GM12873 (cell line): ENCODE measurements around the gene KRT1.

Experiments
- TF ChIP-seq, protein P1 (sequence below): IDR thresholded peaks from 2 replicates; pipeline ENCODE4 v1.5.1; 2012; ENCODE audit warnings: low read depth, mild to moderate bottlenecking, moderate library complexity, low read length, control low read depth; ENCODE audit not compliant: insufficient read depth; ENCODE audit errors: missing control alignments

Gene KRT1

DNA sequence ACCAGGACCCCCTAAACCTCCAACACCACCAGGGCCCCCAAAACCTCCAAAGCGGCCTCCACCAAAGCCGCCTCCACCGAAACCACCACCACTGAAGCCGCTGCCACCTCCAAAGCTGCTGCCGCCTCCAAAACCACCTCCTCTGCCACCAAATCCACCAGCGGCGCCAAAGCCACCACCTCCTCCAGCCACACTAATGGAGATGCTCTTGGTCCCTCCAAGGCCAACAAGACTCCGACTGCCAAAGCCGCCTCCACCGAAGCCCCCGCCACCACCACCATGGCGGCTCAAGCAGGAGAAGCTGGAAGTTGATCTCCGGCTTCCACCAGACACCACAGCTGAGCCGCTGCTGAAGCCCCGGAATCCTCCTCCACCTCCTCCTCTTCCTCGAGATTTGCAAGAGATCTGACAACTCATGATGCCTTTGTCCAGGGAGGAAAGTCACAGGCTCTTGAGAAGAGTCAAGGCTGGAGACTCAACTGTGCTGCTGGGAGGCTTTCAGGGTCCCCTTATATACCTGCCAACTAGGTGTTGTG is 28.4 kb downstream of the KRT1 start, which contains the start of gene KRT2:
Gene KRT2 (minus strand): TSS at position 486 of the 536 bp plus-strand sequence. CDS start 69 bp downstream, at position 417.
- TF ChIP-seq, protein P1, sequence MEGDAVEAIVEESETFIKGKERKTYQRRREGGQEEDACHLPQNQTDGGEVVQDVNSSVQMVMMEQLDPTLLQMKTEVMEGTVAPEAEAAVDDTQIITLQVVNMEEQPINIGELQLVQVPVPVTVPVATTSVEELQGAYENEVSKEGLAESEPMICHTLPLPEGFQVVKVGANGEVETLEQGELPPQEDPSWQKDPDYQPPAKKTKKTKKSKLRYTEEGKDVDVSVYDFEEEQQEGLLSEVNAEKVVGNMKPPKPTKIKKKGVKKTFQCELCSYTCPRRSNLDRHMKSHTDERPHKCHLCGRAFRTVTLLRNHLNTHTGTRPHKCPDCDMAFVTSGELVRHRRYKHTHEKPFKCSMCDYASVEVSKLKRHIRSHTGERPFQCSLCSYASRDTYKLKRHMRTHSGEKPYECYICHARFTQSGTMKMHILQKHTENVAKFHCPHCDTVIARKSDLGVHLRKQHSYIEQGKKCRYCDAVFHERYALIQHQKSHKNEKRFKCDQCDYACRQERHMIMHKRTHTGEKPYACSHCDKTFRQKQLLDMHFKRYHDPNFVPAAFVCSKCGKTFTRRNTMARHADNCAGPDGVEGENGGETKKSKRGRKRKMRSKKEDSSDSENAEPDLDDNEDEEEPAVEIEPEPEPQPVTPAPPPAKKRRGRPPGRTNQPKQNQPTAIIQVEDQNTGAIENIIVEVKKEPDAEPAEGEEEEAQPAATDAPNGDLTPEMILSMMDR: no peak

DNA sequence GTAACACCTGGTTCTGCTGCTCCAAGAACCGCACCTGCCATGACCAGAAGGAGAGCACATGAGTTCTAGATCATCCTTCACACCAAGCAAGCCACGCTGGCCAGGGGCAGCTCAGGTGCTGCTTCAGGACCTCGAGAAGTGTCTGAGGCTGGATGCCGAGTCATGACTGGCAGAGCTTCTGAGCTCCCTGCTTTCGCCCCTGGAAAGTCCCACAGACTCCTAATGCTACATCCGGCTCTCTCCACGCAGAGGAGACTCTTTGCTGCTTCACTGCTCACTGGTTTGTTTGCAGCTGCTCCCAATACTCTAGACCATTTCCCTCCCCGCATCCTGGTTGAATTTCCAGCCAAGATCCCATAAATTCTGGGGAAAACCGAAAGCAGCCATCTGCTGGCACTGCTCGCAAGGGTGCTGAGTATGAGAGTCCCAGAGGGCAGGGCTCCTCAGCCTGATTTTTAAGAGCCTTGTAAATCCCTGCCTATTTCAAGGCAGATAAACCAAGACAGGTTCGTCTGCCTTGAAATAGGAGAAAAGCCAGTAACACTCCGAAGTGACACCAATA is 29.6 kb downstream of the KRT1 start:
- TF ChIP-seq, protein P1: no peak

DNA sequence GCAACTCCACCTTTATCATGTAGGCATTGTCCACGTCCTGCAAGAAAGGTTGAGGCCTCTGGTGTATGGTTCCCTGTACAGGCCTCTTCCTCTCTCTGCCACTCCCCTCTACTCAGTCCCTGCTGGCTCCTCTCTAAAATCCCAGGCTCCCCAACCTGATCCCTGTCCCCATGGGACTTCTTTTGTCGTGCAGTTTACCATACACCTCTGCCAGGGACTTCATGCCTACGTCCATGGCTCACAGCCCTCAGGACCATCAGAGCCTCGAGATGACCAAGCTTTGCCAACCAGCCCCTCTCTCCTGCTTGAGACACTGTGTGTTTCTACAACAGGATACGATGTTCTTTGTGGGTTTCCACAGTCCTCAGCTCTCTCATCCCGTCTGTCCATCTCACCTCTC is 31.1 kb downstream of the KRT1 start:
- TF ChIP-seq, protein P1: no peak

DNA sequence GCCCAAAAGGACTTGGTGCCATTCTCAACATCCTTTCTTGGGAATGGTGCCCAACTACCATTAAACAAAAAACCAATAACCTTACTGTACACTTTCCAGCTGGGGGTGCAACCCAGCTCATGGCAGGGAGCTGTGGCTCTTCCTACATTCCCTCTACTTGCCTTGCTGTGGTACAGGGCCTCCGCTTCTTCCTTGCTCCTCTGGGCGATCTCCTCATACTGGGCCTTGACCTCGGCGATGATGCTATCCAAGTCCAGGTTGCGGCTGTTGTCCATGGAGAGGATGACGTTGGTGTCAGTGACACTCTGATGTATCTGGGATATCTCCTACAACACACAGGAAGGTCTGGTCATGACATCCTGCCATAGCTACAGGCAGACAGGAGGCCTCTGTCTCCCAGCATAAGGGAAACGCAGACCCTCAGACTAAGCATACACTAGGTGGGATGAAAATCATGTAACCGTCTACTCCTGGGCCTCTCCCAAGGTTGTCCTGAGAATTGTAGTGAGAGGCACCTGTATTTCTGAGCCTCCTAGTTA is 32.1 kb downstream of the KRT1 start:
- TF ChIP-seq, protein P1: no peak

DNA sequence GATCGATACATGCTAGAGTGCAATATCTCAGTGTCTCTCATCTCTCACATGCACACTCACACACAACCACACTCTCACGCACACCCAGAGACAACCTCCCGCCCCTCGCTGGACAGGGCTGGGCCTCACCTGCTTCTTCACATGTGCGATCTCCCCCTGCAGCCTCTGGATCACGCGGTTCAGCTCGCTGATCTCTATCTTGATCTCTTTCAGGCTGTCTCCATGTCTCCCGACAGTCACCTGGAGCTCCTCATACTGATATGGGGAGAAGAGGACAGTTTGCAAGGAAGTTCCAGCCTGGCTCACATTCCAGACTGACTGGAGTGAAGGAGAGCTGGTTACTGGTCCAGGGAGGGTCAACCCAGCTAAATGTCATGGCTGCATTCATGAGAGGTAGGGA is 32.6 kb downstream of the KRT1 start:
- TF ChIP-seq, protein P1: no peak

DNA sequence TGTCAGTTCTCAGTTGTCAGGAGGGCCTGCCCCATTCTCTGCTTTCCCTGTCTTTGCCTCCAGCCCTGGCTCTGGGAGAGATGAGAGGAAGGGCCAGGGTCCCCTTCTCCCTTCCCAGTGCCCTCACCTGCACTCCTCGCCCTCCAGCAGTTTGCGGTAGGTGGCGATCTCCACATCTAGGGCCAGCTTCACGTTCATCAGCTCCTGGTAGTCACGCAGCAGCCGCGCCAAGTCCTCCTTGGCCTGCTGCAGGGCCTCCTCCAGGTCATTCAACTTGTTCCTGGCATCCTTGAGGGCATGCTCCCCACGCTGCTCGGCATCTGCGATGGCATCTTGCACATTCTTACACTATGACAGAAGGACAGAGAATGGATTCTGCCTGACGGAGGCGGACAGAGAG is 33.6 kb downstream of the KRT1 start:
- TF ChIP-seq, protein P1: no peak

DNA sequence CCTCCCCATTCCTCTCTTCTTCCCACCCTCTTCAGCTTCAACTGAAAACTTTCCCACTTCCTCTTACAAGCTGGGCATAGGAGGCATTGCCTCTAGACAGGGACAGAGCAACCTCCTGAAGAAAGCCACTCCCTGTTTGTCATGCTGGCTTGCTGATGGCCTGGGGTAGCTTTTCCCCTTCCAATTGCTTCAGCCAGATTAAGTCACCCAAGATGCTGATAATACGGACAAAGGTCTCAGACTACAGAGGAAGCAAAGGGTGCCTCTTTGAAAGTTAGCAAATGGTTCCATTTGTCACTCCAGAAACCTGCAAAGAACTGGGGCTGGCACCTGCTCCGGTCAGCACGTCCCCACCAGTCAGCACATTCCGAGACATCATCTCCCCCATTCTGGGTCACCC is 34.2 kb downstream of the KRT1 start:
- TF ChIP-seq, protein P1: no peak
